ENCODE results near the gene TMEM40.
A peak's percentile ranks its signal among the peaks of the same experiment; 100 is the strongest.

Gene TMEM40

GRCh38 chr3:12775226-12775625 is 16.2 kb upstream of the TMEM40 start:
- DNase-seq, result no peak

DNA sequence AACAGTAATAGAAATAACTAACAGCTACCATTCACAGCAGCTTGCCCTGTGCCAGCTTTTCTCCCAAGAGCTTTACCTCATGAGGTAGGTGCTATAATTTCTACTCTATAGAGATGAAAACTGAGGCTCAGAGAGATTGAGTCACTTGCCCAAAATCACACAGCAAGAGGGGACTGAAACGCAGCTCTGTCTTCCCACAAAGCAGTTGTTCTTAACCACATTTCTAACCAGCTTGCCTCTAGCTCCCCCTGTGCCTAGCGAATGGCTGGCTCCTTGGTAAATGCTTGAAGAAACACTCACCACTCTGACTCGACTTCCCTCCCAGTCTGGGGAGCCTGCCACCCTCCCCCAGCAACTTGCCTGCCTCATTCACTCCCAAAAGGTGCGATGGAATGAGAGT is 15.6 kb upstream of the TMEM40 start:
- no peak for DNase-seq

DNA sequence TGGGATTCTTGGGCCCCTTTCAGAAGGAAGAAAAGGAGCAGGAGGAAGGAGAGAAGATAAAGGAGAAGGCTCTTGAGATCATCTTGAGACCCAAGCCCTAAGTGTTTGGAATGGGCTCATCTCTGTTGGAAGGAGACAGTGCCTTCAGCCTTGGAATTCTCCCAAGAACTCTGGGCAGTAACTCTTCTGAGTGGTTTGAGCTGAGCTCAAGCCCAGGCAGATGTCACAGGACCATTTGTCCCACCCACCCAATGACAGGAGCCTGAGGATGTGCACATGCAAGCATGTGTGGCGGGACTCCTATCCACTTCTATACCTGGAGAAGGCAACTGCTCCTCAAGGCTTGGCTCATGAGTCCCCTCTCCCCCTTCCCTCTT is 14.6 kb upstream of the TMEM40 start:
- DNase-seq, result no peak

DNA sequence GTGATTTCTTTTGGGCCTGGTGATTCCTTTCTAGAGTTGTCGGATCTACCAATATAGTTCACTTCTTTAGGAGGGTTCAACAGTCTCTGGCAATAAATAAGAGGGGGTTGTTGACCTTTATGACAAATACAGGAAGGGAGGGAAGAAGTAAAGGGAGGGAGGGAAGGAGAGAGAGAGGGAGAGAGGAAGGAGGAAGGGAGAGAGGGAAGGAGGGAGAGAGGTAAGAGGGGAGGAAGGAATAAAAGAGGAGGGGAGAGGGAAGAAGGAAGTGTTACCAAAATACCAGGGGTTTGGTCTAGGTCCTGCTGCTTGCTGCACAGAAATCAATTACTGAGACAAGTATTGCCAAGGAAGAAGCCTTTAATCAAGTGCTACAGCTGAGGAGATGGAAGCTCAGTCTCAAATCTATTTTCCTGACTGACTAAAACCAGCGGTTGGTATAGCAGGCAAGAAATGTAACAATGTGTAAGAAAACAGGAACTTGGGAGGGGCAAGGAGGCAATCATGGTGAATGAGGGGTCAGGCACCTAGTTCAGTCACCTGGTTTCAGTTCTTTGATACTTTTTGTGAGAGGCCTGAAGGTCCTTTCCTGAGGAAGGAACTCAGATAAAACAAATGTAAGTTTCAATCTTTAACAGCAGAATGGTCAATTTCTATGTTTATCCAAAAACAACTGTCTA is 14.1 kb upstream of the TMEM40 start:
- DNase-seq, result no peak

- no peak for DNase-seq
Measured at GRCh38 chr3:12772462-12772861, 13.4 kb upstream of the TMEM40 start.

DNA sequence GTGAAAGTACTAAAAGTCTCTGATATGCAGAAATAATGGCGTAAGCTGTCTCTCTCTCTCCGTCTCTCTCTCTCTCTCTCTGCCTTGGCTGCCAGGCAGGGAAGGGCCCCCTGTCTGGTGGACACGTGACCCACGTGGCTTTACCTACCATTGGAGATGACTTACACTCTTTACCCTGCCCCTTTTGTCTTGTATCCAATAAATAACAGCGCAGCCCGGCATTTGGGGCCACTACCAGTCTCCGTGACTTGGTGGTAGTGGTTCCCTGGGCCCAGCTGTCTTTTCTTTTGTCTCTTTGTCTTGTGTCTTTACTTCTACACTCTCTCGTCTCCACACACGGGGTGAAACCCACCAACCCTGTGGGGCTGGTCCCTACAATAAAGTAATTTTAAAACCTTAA is 12.2 kb upstream of the TMEM40 start:
- DNase-seq, result no peak

DNA sequence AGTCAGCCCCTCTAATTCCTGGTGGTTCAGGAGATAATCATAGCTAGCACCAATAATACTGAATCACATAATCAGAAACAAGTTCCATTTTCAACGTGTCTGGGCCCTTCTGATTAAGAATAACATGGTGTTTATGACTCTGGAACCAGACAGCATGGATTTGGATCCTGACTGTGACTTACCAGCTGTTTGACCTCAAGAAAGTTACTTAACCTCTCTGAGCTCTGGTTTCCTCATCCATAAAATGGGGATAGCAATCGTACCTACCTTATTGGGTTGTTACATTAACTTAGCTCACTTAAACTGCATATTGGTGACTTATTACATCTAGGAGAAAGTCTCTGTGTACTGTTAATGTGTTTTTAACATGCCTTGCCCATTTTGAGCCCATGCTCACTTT is 10.7 kb upstream of the TMEM40 start:
- DNase-seq, result no peak

GRCh38 chr3:12768579-12769527 is 9.8 kb upstream of the TMEM40 start:
- DNase-seq, result no peak

- DNase-seq, result no peak
Measured at GRCh38 chr3:12766541-12766940, 7.5 kb upstream of the TMEM40 start.

DNA sequence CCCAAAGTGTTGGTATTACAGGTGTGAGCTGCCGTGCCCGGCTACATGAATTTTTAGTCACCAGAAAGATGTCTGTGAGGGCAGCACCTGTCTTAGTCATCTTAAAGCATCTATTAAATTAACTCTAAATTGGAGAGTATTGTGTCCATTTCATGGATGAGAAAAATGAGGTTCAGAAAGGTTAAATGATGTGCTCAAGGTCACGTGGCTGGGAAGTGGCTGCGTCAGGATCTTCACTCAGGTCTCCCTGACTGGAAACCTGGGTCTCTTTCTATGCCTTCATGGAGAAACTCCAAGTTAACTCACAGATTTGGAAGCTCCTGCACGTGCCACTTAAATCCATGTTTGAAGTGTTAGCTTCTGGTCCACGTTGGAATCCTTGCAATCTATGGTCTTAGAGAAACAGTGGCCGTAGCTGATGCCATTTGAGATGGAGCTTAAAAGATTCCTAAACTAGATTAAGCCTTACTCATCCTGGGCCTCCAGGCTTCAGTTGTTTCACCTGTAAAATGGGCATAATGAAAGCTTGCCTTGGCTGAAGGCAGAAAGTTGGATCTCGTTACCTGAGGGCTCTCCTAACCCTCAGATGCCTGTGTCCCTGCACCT is 5.2 kb upstream of the TMEM40 start:
- no peak for DNase-seq

GRCh38 chr3:12759693-12760565 is 870 bp upstream of the TMEM40 start:
- DNase-seq, result no peak

GRCh38 chr3:12758025-12758781 is 856 bp downstream of the TMEM40 start:
- peak; percentile 60 for DNase-seq

GRCh38 chr3:12756635-12757034 is 2.4 kb downstream of the TMEM40 start:
- no peak for DNase-seq

DNA sequence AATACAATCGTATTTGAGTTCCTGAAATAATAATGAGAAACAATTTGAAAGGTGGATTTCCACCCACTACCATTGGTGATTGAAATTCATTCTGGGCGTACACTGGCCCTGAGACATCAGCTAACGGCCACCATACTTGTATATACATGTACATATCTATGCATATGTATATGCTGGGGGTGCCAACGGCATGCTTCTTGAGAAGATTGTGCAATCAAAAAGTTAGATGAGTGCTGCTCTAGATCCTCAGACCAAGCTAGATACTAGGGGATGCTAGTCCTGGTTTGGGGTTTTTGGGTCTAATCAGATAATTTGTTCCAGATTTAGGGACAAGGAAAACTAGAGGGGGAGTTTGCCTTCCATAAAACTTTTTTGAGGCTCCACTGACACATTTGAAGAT is 2.9 kb downstream of the TMEM40 start:
- no peak for DNase-seq

DNA sequence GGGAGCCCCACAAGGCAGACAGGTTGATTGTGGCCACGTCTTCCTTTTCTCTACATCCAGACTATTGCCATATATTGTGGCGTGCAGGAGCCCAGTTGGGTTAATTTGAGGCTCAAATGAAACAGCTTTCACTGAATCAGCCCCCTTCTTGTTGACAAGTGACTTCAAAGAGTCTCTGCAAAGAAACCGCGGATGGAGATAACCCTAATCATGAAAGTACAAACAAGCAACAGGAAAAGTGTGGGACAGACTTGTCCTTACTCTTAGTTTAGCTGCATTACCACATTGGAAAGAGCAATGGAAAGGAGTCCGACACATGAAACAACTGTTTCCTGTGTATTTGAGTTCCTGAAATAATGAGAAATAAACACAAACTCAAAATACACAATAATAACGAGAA is 3.3 kb downstream of the TMEM40 start:
- no peak for DNase-seq

- DNase-seq, result no peak
Measured at GRCh38 chr3:12754313-12754712, 4.7 kb downstream of the TMEM40 start.

DNA sequence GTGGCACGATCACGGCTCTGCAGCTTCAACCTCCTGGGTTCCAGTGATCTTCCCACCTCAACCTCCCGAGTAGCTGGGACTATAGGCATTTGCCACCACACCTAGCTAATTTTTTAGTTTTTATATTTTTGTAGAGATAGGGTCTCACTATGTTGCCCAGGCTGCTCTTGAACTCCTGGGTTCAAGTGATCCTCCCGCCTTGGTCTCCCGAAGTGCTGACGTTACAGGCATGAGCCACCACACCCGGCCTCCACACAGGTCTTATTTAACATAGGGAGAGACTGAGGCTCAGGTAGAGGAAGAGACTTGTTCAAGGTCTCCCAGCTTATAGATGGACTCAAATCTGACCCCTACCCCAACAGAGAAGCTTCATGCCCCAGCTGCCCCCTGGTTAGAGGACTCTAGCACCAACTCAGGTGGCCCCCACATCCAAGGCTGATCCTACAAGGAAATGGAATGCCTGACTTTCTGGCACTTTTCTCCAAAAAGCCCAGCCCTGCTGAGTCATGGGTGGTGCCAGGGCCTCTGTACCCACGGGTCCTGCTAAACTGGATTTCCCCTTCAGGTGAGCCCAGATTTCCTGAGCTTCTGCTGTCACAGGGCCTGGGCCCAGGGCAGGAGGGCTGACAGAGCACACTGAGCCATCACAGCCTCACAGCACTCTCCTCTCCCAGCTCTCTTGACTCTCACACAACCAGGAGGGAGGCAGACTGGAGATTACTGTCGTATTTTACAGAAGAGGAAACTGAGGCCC is 5.6 kb downstream of the TMEM40 start:
- no peak for DNase-seq

GRCh38 chr3:12752809-12753208 is 6.2 kb downstream of the TMEM40 start:
- peak; percentile 47 for DNase-seq

- peak; percentile 23 for DNase-seq
Measured at GRCh38 chr3:12752102-12752501, 7.0 kb downstream of the TMEM40 start.

DNA sequence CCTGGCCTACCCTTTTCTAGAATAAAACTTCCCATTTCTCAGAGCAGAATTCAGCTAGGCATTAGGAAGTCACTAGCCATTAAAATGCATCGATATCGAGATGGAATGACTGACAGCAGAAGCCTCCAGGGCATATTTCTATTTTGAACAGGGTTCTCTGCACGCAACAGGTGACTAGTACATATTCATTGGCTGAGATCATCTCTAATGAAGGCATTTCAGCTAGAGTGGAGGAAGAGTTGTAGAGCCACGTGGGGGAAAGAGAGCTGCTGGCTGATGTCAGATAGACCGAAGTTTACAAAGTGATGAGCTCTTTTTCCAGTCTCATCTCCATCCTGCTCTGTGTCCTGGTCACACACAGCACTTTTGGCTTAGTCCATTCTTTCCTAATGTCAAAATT is 7.5 kb downstream of the TMEM40 start:
- DNase-seq, result peak; percentile 82

DNA sequence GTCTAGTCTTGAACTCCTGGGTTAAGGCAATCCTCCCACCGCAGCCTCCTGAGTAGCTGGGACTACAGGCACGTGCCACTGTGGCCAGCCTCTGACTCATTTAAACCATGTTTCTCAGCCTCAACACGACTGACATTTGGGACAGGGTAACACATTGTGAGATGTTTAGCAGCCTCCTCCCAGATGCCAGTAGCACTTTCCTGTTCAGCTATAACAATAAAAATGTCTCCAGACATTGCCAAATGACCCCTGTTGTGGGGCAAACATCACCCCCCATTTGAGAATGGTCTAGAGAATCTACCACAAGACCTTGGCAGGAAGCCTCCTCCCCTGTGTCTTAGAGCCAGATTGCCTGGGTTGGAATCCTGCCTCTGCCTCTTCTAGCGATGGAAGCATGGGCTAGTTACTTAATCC is 8.4 kb downstream of the TMEM40 start:
- DNase-seq, result peak; percentile 92

Data from EL (cell line).